Parathyroid adenoma (tissue), 2 donors: ENCODE results near the gene ABCF3.

Experiments used
- H2AFZ ChIP-seq: fragments of 300-600 bp; sonication (generic); one replicate; pipeline ENCODE4 v1.7.0; 2017; ENCODE audit warnings: antibody characterized with exemption, mild to moderate bottlenecking
- H3K27ac ChIP-seq: fragments of 300-600 bp; sonication (generic); one replicate; pipeline ENCODE4 v1.7.0; 2017
- H3K27me3 ChIP-seq: fragments of 300-600 bp; sonication (generic); one replicate; pipeline ENCODE4 v1.7.0; 2017; ENCODE audit warnings: low read length; ENCODE audit not compliant: control insufficient read depth, insufficient read depth
- H3K36me3 ChIP-seq: fragments of 300-600 bp; sonication (generic); one replicate; pipeline ENCODE4 v1.7.0; 2017; ENCODE audit warnings: low read length; ENCODE audit not compliant: control insufficient read depth, insufficient read depth
- H3K4me1 ChIP-seq: fragments of 300-600 bp; sonication (generic); one replicate; pipeline ENCODE4 v1.7.0; 2017; ENCODE audit warnings: control low read depth
- H3K4me2 ChIP-seq: fragments of 300-600 bp; sonication (generic); one replicate; pipeline ENCODE4 v1.7.0; 2017; ENCODE audit warnings: low read length
- H3K4me3 ChIP-seq: fragments of 300-600 bp; sonication (generic); one replicate; pipeline ENCODE4 v1.7.0; 2017; ENCODE audit warnings: low read depth, low read length
- H3K79me2 ChIP-seq: fragments of 300-600 bp; sonication (generic); one replicate; pipeline ENCODE4 v1.7.0; 2017; ENCODE audit warnings: control low read depth
- H3K9ac ChIP-seq: fragments of 300-600 bp; sonication (generic); one replicate; pipeline ENCODE4 v1.7.0; 2017; ENCODE audit warnings: mild to moderate bottlenecking
- H3K9me3 ChIP-seq: fragments of 300-600 bp; sonication (generic); one replicate; pipeline ENCODE4 v1.7.0; 2017; ENCODE audit warnings: low read length; ENCODE audit not compliant: control insufficient read depth
- TF ChIP-seq, protein P1 (sequence below): fragments of 300-600 bp; sonication (generic); IDR thresholded peaks from one replicate; pipeline ENCODE4 v1.7.0; 2017; ENCODE audit warnings: antibody characterized with exemption, mild to moderate bottlenecking
- donor health status: primary hyperparathyroidism.

ABCF3 gene

DNA sequence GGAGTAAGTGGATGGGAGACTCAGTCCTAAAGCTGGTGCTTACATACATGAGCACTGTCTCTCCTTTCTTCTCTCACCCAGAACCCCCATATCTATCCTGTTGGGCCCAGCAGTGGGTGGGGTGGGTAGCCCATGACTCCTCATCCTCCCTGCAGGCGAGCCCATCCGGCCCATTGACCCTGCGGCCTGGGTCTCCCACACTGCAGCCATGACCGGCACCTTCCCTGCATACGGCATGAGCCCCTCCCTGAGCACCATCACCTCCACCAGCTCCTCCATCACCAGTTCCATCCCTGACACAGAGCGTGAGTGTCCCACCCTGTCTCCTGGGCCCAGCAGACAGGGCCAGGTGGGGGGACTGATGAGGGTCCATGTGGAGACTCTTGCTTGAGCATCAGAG is 19.3 kb upstream of the ABCF3 start:
- H3K27ac ChIP-seq = no peak overlapping the region
- H3K79me2 ChIP-seq = peaks cover 39% of the 10 kb centered on the region
- H2AFZ ChIP-seq = no peak overlapping the region
- no peaks in the 10 kb centered on the region for H3K9me3 ChIP-seq
- no peaks in the 10 kb centered on the region for H3K27me3 ChIP-seq
- TF ChIP-seq, protein P1, sequence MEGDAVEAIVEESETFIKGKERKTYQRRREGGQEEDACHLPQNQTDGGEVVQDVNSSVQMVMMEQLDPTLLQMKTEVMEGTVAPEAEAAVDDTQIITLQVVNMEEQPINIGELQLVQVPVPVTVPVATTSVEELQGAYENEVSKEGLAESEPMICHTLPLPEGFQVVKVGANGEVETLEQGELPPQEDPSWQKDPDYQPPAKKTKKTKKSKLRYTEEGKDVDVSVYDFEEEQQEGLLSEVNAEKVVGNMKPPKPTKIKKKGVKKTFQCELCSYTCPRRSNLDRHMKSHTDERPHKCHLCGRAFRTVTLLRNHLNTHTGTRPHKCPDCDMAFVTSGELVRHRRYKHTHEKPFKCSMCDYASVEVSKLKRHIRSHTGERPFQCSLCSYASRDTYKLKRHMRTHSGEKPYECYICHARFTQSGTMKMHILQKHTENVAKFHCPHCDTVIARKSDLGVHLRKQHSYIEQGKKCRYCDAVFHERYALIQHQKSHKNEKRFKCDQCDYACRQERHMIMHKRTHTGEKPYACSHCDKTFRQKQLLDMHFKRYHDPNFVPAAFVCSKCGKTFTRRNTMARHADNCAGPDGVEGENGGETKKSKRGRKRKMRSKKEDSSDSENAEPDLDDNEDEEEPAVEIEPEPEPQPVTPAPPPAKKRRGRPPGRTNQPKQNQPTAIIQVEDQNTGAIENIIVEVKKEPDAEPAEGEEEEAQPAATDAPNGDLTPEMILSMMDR = no peak
- H3K4me3 ChIP-seq = no peak overlapping the region
- H3K4me1 ChIP-seq = no peaks in the 10 kb centered on the region
- H3K4me2 ChIP-seq = no peak overlapping the region
- no peak overlapping the region for H3K9ac ChIP-seq
- no peaks in the 10 kb centered on the region for H3K36me3 ChIP-seq

DNA sequence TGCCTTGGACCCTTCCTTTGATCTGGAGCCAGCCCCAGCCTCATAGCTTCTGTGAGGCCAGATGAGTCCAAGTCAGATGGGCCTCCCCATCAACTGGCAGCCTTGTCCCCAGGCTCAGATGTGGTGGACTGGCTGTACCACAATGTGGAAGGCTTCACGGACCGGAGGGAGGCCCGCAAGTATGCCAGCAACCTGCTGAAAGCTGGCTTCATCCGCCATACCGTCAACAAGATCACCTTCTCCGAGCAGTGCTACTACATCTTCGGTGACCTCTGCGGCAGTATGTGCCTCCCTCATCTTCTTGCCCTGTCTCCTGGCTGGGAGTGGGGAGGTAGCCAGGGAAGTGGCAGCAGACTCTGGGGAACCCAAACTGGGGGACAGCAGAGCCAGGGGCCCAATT is 18.2 kb upstream of the ABCF3 start:
- Histone ChIP-seq H3K79me2 (peaks cover 29% of the 10 kb centered on the region), H3K4me1 (no peaks in the 10 kb centered on the region), H3K4me3 (no peak overlapping the region), H3K27me3 (no peaks in the 10 kb centered on the region), H3K27ac (no peak overlapping the region), H2AFZ (no peak overlapping the region), H3K9me3 (no peaks in the 10 kb centered on the region), H3K36me3 (no peaks in the 10 kb centered on the region), H3K4me2 (no peak overlapping the region), H3K9ac (no peak overlapping the region)
- TF ChIP-seq, protein P1 = no peak

DNA sequence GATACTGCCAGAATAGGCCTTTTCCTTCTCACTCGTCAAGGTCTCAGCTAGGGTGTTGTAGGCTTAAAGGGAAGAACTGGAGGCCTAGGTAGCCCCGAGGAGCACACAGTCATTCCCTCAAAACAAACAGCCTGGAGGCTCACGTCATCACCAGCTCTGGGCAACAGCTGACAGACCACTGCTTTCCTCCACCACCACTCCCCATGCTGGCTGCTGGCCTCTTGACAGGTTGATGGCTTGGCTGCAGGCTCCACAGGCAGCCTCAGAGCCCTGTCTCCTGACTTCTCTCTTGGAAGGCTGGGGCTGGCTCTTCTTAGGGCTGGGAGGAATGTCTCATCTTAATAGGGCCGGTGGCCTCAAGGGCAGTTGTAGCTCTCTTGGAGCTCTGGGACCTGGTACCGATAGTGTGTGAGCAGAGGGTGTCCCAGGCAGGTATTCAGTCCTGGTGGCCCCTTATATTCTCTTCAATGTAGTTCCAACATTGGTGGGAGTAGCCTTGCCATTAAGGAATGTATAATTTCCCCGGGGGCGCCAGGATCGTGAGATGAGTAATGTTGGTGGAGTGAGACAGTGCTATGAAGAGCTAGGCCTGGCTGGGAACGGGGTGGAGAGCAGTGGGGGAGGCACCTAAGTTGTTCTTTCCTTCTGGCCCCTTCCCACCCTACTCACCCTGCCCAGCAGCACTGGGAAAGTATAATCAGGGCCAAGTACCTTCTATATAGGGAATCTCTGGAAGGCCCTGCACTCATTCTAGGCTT is 17.5 kb upstream of the ABCF3 start:
- Histone ChIP-seq H3K79me2 (peaks cover 23% of the 10 kb centered on the region), H2AFZ (no peak overlapping the region), H3K9me3 (no peaks in the 10 kb centered on the region), H3K27ac (no peak overlapping the region), H3K27me3 (no peaks in the 10 kb centered on the region), H3K9ac (no peak overlapping the region), H3K4me1 (no peaks in the 10 kb centered on the region), H3K36me3 (no peaks in the 10 kb centered on the region), H3K4me2 (no peak overlapping the region), H3K4me3 (no peak overlapping the region)
- TF ChIP-seq, protein P1 = no peak

DNA sequence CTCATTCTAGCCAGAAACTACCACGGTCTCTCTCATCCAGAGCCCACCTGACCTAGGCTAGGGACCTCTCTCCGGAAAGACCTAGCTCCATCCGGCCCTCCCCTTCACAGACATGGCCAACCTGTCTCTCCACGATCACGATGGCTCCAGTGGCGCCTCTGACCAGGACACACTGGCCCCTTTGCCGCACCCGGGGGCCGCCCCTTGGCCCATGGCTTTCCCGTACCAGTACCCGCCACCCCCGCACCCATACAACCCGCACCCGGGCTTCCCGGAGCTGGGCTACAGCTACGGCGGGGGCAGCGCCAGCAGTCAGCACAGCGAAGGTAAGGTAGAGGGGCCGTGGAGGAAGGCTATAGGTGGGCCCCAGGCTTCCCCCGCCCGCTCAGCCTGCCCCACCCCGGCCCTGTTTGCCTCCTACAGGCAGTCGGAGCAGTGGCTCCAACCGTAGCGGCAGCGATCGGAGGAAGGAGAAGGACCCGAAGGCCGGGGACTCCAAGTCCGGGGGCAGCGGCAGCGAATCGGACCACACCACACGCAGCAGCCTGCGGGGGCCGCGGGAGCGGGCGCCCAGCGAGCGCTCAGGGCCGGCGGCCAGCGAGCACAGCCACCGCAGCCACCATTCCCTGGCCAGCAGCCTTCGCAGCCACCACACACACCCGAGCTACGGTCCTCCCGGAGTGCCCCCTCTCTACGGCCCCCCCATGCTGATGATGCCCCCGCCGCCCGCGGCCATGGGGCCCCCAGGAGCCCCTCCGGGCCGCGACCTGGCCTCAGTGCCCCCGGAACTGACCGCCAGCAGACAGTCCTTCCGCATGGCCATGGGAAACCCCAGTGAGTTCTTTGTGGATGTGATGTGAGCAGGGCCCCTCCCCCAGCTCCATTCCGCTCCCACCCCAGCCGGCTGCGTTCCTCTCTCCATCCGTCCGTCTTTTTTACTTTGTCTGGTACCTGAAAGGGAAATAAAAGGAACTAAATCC is 15.8 kb upstream of the ABCF3 start:
- Histone ChIP-seq H3K36me3 (no peaks in the 10 kb centered on the region), H3K4me1 (no peaks in the 10 kb centered on the region), H2AFZ (no peak overlapping the region), H3K4me3 (no peak overlapping the region), H3K79me2 (peaks cover 14% of the 10 kb centered on the region), H3K9me3 (no peaks in the 10 kb centered on the region), H3K9ac (no peak overlapping the region), H3K27ac (no peak overlapping the region), H3K27me3 (no peaks in the 10 kb centered on the region), H3K4me2 (no peak overlapping the region)
- TF ChIP-seq, protein P1 = no peak
